HG02938 (cell line): ENCODE measurements around the gene IRF8.

Experiments
- ATAC-seq: cut with Tn5 transposase; IDR thresholded peaks from one replicate; pipeline ENCODE4 v1.9.1; 2021; ENCODE audit warnings: mild to moderate bottlenecking, moderate library complexity; ENCODE audit not compliant: unreplicated experiment

The IRF8 gene

GRCh38 chr16:85954927-85955519 is 56.1 kb downstream of the IRF8 start:
- ATAC-seq: no peak

GRCh38 chr16:85955566-85955965 is 56.6 kb downstream of the IRF8 start:
- no peak for ATAC-seq

- no peak for ATAC-seq
Measured at GRCh38 chr16:85956426-85956825, 57.5 kb downstream of the IRF8 start.

- ATAC-seq: no peak
Measured at GRCh38 chr16:85958731-85959130, 59.8 kb downstream of the IRF8 start.

- ATAC-seq: no peak
Measured at GRCh38 chr16:85959686-85960085, 60.7 kb downstream of the IRF8 start.

- ATAC-seq: no peak
Measured at GRCh38 chr16:85960486-85961046, 61.6 kb downstream of the IRF8 start.

GRCh38 chr16:85961988-85962915 is 63.3 kb downstream of the IRF8 start:
- no peak for ATAC-seq

- ATAC-seq: no peak
Measured at GRCh38 chr16:85963753-85964285, 64.9 kb downstream of the IRF8 start.

GRCh38 chr16:85965125-85965524 is 66.2 kb downstream of the IRF8 start:
- no peak for ATAC-seq

GRCh38 chr16:85967111-85967510 is 68.1 kb downstream of the IRF8 start:
- ATAC-seq: no peak

- no peak for ATAC-seq
Measured at GRCh38 chr16:85968041-85968920, 69.3 kb downstream of the IRF8 start.

- no peak for ATAC-seq
Measured at GRCh38 chr16:85969159-85969558, 70.2 kb downstream of the IRF8 start.

- ATAC-seq: no peak
Measured at GRCh38 chr16:85969591-85969990, 70.6 kb downstream of the IRF8 start.

- no peak for ATAC-seq
Measured at GRCh38 chr16:85970016-85970733, 71.2 kb downstream of the IRF8 start.

- ATAC-seq: no peak
Measured at GRCh38 chr16:85970738-85971137, 71.8 kb downstream of the IRF8 start.
